Mucosa of gallbladder (tissue), 1 donor: ENCODE results near the gene KIF18B. TPM values are rescaled to one million over a fixed set of nuclear protein-coding genes. Genes with fewer than 3 reads are reported as not detected.

Source experiments
- DNase-seq: peaks from one replicate; pipeline ENCODE4 v3.0.0-alpha.2; 2020; ENCODE audit warnings: low spot score
- total RNA-seq: library from RNA; stranded (reverse); gene quantifications from one replicate; pipeline ENCODE4 v1.2.1, GENCODE V29; 2021
- donor health status: DM: no; HTN: no; CAD: no.

KIF18B gene
- total RNA-seq, 1 donor from 2014 or later = 1.4 TPM

DNA sequence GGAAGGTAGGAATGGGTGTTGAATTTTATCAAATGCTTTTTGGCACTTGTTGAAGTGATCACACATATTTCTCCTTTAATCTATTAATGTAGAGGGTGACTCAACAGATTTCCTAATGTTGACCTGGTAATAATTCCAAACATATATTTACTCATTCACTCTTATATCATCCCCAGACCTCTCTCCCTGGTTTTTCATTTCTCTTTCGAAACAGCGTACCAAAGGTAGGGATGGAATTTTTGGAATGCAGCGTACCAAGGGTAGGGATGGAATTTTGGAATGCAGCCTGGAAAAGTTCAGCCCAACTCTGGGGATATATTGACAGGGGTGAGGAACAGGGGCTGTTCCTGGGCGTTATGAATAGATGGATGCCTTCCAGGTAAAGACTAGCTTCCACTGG, 7.3 kb downstream of the KIF18B start:
- DNase-seq = no peak

DNA sequence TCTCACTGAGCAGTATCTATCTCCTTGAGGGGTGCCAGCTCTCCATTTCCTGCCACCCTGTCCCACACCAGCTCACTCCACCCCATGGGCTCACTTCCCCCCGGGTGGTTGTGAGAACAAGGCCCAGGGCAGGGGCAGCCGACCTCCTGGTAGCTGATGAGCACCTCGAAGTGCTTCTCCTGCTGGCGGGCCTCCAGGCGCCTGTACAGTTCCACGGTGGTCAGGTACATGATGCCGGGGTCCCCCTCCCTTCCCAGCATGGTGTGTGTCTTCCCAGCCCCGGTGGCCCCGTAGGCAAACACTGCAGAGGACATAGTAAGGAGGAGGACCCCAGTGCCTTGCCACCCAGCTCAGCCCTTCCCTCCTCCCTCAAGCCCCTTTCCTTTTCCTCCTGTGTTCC, 12.5 kb downstream of the KIF18B start:
- DNase-seq = no peak

DNA sequence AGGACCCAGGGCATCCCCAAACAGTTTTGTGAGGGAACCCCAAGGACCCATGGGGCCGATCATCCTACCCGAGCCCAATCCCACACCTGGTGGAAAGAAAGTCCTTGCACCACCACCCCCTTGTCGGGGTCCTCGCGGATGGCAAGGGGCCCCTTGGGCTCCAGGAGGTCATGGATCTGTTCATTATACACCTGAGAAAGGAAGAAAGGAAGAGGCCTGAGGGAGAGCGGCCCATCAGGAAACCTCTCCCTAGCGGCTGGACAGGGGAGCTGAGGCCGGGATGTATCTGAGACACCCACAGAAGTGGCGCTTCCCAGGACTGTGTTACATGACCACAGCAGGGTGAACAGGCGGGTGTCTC, 12.8 kb downstream of the KIF18B start:
- no peak for DNase-seq

DNA sequence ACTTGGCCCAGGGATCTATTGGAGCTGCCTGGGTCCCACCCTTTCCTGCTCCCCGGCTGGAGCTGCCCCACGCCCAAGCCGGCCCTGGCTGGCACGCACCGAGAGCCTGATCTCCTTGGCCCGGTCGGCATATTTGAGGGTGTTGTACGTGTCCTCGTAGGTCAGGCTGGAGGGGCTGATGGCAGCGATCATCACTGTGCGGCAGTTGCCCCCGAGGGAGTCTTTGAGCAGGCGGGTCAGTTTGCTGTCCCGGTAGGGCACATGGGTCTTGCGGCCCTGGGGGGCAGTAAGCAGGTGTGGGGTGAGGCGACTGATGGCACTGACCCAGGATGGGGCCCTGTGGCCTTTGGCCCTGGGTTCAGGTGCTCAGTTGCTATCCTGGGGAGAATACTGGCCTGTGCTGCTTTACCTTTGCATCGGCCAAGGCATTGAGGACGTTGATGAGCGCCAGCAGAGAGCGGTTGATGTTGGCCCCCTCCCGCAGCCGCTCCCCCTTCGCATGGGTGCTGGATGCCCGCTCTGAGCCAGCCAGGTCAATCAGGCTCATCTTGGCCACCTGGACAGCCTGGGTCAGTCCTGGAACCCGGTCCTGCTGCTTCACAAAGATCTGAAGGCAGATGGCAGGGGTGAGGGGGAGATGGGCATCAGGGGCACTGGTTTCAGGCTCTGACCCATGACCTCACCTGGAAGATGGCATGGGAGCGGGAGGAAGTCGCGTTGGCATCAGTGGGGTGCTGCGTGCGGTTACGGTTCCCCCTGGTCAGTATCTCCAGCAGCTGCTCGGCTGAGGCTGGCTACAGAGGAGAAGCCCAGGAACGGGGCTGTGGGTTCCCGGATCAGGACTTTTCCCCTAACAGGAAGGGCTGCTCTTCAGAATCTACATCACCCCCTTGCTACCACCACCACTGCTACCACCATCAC, 13.5 kb downstream of the KIF18B start:
- no peak for DNase-seq

DNA sequence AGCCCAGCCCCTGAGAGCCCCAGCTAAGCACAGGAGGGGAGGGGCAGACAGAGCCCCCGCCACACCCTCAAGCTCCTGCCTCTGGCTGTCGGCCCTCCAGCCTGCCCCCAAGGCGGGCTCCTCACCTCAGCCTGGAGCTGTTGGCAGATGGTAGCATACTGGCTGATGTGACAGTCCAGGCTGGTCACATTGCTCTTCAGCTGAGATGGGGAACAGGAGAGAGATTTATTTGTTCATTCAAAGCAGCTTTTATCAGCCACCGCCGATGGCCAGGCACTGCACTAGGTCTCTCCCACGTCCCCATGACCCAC, 14.8 kb downstream of the KIF18B start:
- DNase-seq = no peak

DNA sequence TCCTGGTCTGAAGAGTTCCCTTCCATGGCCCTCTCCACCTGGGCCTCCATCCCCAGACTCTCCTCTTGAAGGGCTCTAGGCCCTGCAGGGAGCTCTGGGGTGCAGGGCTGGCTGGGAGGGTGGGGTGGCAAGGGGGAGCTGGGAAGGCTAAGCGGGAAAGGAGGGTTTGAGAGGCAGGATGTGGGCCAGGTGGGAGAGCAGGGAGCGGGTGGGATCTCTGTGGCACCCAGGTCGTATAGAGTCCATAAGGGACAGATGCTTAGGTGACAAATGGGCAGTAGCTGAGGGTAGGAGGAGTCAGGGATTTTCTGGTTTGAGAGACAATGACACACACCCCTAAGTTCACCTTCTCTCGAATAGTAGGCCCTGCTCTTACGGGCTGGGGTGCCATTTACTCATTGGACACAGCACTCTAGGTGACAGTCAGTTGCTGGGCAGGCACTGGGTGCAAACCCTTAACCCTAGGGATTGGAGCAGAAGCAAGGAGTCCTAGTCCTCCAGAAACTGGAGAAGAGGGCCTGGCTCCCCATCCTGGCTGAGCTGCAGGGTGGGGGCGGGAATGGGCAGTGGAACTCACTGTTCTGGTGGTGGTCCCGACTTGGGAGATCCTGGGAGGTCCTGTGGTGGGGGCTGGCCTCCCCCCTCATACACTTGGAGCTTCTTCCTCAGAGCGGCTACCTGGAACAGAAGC, 15.3 kb downstream of the KIF18B start:
- no peak for DNase-seq

DNA sequence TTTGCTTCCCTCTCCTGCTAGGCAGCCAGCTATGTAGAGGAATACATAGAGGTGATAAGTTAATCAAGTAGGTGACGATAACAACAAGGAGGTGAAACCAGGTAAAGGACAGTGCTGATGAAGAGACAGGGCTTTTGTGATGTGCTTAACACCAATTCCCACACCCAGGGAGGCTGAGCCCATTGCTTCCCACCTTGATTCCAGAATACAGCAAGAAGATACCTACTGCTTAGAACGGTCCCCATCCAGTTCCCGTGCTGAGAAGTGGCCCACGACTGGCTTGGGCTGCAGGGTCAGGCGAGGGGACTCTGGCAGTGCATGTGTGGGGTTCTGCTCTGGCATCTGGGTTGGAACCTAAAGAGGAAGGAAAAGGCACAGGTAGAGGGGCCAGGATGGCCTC, 16.2 kb downstream of the KIF18B start:
- no peak for DNase-seq

DNA sequence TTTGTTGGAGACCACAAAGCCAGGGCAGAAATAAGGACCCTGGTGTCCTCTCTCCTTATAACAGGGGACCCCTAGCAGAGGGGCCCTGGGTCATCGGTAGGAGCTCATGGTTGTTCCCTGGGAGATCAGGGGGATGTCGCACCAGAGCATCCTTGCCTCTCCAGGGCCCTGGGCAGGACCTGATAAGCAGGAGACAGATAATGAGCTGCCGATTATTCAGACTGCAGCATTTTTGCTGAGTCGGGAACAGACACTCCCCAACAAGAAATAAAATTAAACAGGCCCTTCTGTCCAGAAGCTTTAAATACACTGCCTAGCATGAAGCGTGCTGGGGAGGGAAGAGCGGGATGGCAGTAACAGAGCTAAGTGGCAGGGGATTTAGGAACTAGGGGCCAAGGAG, 16.9 kb downstream of the KIF18B start:
- DNase-seq = no peak

DNA sequence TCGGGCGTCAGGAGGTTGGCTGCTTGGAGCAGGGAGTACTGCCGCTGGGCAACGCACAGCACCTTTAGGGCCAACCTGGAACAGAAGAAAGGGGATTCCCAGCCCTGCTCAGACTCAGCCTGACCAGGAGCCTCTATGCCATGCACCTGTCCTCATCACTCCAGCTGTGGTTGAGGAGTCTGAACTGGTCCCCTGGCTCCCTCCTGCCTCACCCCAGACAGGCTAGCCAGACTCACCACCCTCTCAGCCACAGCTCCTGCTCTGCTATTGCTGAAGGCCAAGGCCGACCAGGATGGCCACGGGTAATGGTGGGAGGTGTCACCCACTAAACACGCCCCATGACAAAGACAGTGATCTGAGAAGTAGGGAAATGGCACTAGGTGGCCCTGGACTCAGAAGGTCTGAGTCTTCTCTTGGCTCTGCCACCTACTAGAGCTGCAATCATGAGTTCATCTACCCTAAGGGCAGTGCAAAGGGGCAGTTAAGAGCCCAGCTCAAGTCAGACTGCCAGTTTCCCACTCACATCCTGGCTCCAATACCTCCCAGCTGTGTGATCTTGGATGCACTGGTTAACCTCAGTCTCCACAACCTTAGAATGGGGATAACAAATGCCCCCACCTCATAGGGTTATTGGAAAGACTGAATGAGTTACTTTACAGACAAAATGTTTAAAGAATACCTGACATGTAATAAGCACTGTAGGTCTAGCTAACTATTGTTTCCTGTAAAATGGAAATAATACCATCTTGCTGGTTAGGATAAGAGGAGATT, 18.4 kb downstream of the KIF18B start:
- DNase-seq = no peak

DNA sequence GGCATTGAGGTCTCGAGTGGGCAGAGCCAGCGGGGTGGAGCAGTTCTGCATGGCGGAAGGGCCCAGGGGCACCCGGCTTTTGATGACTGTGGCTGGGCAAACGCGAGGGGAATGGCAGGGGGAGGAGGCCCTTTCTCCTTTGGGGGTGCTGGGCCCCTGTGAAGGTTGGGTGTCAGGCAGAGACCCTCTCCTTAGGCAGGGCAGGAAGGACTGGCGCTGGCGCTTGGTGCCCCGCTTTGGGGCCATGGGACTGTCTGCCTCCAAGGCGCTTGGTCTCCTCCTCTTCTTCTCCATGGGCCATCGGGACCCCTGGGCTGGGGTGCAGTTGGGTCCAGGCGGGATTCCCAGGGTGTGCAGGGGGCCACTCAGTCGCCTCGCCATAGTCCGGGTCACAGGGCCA, 19.4 kb downstream of the KIF18B start:
- no peak for DNase-seq

DNA sequence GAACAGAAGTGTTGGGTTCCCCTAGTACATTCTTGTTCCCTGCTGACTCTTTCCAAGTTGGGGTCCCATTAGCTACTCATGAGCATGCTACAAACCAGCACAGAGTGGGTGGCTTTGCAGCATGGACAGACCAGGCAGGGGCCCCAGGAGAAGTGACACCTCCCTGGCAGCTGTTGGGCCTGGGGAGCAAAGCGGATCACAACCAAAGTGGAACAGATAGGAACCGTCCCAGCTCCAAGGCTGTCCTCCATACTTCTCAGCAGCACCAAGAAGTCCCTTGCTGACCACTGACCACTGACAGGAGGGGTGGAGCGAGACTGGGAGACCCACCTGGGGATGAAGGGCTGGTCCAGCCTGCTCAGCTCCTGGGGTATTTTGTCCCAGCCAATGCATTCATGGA, 19.9 kb downstream of the KIF18B start:
- no peak for DNase-seq

DNA sequence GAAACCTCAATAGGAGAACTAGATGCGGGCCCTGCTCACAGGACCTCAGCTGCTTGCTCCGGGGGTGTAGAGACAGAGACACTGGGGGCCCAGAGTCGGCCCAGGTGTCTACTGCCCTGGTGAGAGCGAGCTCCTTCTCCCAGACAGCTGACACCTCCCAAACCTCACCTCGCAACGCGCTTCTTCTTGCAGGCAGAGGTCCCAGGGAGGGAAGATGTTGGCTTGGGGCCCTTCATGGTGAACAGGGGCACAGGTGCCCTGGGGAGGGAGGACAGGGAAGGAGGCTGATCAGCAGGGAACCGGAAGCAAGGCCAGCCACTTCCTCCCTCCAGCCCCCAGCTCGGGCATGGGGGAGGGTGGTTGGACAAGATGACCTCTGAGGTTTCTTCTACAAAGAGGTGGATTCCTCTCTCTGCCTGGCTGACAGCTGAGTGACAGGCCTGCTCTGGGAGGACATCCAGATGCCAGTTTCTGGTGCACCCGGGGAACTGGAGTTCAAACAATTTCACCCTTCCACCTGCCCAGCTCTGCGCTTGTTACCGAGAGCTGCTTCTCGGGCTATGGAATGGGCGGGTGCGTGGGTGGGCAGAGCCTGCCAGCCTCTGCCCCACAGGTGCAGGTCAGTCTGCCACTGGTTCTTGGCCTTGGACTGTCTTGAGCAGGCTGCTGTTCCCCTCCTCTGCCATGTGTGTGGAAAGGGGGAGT, 20.6 kb downstream of the KIF18B start:
- DNase-seq = no peak

DNA sequence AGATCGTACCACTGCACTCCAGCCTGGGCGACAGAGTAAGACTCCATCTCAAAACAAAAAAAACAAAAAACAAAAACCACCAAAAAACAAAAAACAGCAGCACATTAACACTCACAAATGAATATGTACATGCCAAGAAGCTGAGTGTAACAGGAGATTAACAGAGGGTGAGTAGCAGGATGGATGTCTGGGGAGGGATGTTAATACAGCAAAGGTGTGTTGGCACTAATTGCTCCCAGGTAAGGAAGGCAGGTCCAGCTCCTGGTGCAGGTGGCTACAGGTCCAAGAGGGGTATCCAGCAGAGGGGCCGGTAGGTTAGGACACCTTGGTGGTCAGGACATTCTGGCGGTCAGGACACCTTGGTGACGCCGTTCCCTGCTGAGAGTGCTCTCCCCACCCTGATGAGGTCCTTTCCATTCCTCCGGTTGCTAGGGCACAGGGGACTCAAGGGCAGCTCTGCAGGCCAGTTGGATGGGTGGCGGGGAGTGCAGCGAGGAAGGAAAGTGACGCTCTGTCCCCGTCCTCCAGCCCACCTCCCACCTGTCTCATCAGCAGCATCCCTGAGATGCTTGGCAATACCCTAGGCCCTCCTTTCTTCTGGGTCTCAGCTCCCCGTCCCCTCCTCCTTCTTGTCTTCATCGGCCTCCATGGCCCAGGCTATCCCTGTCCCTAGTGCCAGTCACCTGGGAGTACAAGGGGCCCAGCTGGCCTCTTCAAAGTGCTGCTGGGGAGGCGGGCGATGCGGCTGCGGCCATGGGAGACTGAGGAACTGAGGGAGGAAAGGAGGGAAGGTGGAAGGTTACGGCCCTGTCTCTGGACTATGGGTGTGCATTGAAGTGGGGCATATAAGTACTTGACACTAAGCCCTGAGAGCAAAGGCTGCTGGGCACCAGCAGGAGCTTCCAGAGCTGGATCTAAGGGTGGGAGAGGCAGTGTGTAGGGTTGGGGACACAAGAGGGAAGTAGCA, 21.6 kb downstream of the KIF18B start:
- no peak for DNase-seq

DNA sequence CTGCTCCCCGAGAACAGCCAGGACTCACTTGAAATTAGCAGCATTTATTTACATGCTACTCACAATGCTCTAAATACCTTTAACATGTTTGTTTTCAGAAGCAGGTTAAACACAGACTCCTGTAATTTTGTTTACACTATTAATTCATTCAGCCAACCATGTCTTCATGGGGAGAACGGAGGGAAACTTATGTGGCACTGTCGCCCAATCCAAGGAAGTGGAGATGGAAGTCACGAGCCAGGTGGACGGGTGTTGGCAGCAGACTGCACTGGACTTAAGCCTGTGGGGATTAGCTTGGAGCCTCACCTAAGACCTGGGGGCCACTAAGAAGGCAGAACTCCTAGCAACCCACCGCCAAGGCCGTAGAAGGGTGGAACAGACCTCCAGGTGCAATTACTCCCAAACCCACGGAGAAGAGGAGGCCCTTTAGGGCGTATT, 23.4 kb downstream of the KIF18B start:
- DNase-seq = no peak

DNA sequence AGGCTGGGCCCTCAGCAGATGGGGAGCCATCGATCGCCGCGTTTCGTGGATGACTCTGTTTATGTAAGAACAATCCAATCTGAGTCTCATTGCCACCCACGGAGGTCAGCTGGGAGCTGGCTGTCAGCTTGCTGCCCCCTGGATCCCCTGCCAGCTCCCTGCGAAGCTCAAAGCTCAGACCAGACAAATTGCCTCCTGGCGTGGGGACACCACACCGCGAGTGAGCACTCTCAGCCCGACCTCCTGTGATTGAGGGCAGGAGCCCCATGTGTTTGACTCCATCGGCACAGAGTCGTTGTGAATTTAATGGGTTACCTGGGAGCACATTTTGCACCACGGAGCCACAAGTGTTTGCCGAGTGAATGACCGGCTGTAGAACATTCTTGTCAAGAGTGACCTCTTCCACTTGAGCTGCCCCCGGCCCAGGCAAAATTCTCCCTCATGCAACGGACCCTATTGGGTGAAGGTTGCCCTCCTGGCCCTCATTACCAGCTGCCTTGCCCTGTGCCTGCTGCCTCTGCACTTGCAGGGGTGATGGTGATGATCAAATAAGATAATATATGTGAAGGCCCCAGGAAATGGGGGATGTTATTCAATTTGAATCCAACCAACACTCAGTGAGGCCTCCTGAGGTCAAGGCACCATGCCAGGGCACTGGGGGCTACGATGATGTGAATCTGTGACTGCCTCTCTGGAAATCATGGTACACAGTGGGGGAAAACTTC, 24.7 kb downstream of the KIF18B start:
- DNase-seq = no peak

DNA sequence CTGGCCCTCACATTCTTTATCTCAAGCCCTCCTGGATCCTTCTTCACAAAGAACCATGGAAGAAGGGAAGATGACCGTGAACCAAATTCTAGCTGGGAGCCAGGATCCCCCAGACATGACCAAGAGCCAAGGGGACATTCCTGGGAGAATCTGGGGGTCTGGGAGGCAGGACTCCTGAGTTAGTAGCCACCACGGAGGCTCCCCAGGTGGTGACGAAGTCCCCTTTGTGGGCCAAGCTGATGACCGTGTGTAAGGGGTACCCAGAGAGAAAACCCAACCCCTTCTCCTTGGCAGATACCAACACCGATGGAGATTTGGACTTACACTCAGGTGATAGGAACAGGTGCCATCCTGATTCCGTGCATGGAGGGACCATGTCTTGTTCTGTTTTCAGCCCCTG, 25.4 kb downstream of the KIF18B start:
- no peak for DNase-seq

DNA sequence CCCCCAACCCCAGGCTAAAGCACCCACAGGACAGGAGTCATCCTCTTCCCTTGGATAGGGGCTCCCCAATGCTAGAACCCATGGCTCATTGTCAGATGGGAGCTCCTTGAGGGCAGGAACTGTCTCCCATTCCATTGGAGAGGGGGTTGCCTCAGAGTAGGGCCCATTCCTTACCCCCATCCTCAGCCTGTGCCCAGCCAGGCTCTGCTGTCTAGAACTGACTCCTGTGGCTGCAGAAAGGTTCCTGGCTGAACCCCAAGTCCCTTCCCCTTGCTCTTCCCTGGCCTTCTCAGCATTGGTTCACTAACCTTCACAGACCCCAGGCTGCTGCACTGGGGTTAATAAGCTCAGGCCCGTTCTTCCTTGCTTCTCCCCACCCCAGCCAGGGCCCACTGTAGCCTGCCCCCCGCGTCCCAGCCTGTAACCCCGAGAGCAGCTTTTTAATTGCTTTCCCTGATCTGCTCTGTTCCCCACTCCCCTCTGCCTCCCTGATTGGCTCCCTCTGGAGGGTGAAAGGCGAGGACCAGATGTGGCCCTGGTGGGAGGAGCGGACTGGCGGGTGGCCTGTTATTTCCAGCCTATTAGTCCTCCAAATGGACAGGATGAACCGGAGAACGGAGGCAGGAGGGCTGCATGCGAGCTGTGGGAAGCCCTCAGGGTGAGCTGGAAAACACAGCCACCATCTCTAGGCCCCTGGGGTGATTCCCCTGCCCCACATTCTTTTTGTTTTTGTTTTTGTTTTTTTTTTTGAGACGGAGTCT, 26.3 kb downstream of the KIF18B start:
- DNase-seq = no peak

DNA sequence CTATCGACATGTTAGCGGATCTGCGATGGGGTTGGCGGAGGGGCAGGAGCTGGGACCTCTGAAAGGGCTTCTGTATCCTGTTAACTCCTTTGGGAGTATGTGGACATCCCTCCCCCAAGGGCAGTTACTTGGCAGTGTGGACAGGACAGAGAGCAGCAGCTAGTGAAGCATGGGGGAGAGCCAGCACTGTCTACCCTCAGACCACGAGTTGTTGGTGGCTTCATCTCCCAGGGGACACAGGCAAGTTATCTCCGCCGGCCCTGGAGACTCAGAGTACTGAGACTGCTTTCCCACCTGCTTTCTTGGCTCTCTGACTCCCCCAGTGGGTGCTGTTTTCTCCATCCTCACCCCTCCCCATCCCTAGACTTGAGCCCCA, 27.0 kb downstream of the KIF18B start:
- DNase-seq = no peak

DNA sequence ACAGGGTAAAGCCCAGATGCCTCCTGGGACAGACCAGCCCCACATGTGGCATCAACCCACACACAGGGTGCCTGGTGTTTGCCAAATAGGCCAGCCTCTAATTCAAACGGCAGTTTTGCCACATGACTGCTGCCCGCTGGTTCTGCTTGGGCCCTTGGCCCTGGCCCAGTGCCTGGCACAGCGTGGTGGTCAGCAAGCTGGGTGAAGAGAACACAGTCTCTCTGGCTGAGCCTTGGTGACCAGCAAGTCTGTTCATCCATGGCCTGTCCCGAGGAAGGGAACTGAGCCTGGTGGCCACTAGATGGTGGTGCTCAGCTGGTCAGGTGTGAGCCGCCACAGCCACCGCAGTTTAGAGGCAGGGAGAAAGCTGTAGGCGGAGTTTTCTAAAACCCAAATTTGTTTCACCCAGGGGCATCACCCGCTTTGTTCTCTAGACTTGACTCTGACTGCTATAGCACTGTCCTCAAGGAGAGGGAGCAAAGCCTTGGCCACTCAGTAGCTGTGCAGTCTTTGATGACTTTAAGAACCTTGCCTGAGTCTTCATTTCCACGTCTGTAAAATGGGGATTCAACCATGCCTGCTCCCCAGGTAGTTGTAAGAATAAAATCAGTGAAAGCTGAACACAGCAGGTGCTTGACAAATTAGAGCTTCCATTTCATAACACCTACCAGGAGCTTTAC, 27.5 kb downstream of the KIF18B start:
- DNase-seq = peak; percentile 80
